Activated naive CD4-positive, alpha-beta T cell treated with anti-CD3 and anti-CD28 coated beads, Interleukin-2, amount 10 ng/mL, durations not matched to agents 7 days and 5 days (primary cell): ENCODE measurements around the gene PER3.

Source experiments
- CTCF ChIA-PET: fragments of 350-600 bp; sonication (Branson Sonifier 250); formaldehyde crosslinking; loops from one replicate; lab custom pipeline; 2021; ENCODE audit warnings: antibody characterized with exemption; lab: Charles Lee
- DNase-seq: peaks from one replicate; pipeline ENCODE4 v3.0.0-alpha.2; 2020
- H3K27ac Mint-ChIP-seq: one replicate; pipeline ENCODE4 v1.8.0; 2021; ENCODE audit warnings: mild to moderate bottlenecking, moderate library complexity, mixed read lengths
- H3K27me3 Mint-ChIP-seq: one replicate; pipeline ENCODE4 v1.8.0; 2021; ENCODE audit warnings: mild to moderate bottlenecking, mixed read lengths
- H3K36me3 Mint-ChIP-seq: one replicate; pipeline ENCODE4 v1.8.0; 2021; ENCODE audit warnings: mixed read lengths
- H3K4me1 Mint-ChIP-seq: one replicate; pipeline ENCODE4 v1.8.0; 2021; ENCODE audit warnings: mixed read lengths
- H3K4me3 Mint-ChIP-seq: one replicate; pipeline ENCODE4 v1.8.0; 2021; ENCODE audit warnings: mild to moderate bottlenecking, moderate library complexity, mixed read lengths
- H3K9me3 Mint-ChIP-seq: one replicate; pipeline ENCODE4 v1.8.0; 2021; ENCODE audit warnings: mixed read lengths

The PER3 gene

GRCh38 chr1:7859406-7859805, 75.3 kb downstream of the PER3 start:
- Mint-ChIP-seq H3K27ac (no peak overlapping the region), H3K36me3 (no peaks in the 10 kb centered on the region), H3K9me3 (no peaks in the 10 kb centered on the region), H3K4me1 (no peaks in the 10 kb centered on the region), H3K27me3 (no peaks in the 10 kb centered on the region), H3K4me3 (no peak overlapping the region)
- CTCF ChIA-PET, result no interaction called here
- DNase-seq, result no peak

GRCh38 chr1:7860130-7860529, 76.0 kb downstream of the PER3 start:
- no peak for DNase-seq
- Mint-ChIP-seq H3K4me1 (no peaks in the 10 kb centered on the region), H3K9me3 (no peaks in the 10 kb centered on the region), H3K27ac (no peak overlapping the region), H3K4me3 (no peak overlapping the region), H3K36me3 (no peaks in the 10 kb centered on the region), H3K27me3 (no peaks in the 10 kb centered on the region)
- CTCF ChIA-PET, result no interaction called here

GRCh38 chr1:7861452-7861851, 77.4 kb downstream of the PER3 start:
- H3K36me3 Mint-ChIP-seq, result no peaks in the 10 kb centered on the region
- no peaks in the 10 kb centered on the region for H3K9me3 Mint-ChIP-seq
- DNase-seq, result no peak
- no peaks in the 10 kb centered on the region for H3K4me1 Mint-ChIP-seq
- no peak overlapping the region for H3K27ac Mint-ChIP-seq
- H3K27me3 Mint-ChIP-seq, result no peaks in the 10 kb centered on the region
- H3K4me3 Mint-ChIP-seq, result no peak overlapping the region
- CTCF ChIA-PET, result no interaction called here

- Mint-ChIP-seq H3K27me3 (no peaks in the 10 kb centered on the region), H3K4me3 (no peak overlapping the region), H3K27ac (no peak overlapping the region), H3K36me3 (no peaks in the 10 kb centered on the region), H3K4me1 (no peaks in the 10 kb centered on the region), H3K9me3 (no peaks in the 10 kb centered on the region)
- DNase-seq, result no peak
- CTCF ChIA-PET, result no interaction called here
These were observed 78.3 kb downstream of the PER3 start for GRCh38 chr1:7862211-7863060.

GRCh38 chr1:7863756-7864328, 79.8 kb downstream of the PER3 start:
- Mint-ChIP-seq H3K4me3 (no peak overlapping the region), H3K9me3 (no peaks in the 10 kb centered on the region), H3K4me1 (no peaks in the 10 kb centered on the region), H3K36me3 (no peaks in the 10 kb centered on the region), H3K27ac (no peak overlapping the region), H3K27me3 (no peaks in the 10 kb centered on the region)
- DNase-seq, result no peak
- CTCF ChIA-PET, result no interaction called here

GRCh38 chr1:7865978-7866377, 81.9 kb downstream of the PER3 start:
- Mint-ChIP-seq H3K27ac (no peak overlapping the region), H3K4me3 (no peak overlapping the region), H3K4me1 (no peaks in the 10 kb centered on the region), H3K36me3 (no peaks in the 10 kb centered on the region), H3K27me3 (no peaks in the 10 kb centered on the region), H3K9me3 (no peaks in the 10 kb centered on the region)
- CTCF ChIA-PET, result no interaction called here
- DNase-seq, result no peak

- H3K27ac Mint-ChIP-seq, result no peak overlapping the region
- no peaks in the 10 kb centered on the region for H3K9me3 Mint-ChIP-seq
- no peak for DNase-seq
- H3K4me1 Mint-ChIP-seq, result no peaks in the 10 kb centered on the region
- H3K36me3 Mint-ChIP-seq, result no peaks in the 10 kb centered on the region
- no peaks in the 10 kb centered on the region for H3K27me3 Mint-ChIP-seq
- CTCF ChIA-PET, result interaction anchor here (0.6 kb wide), 1 partner anchor 978 kb away, joined by 3 read pairs; no protein-coding TSS in a partner anchor
- H3K4me3 Mint-ChIP-seq, result no peak overlapping the region
These were observed 84.1 kb downstream of the PER3 start for GRCh38 chr1:7868070-7868780.

GRCh38 chr1:7869136-7869920, 85.2 kb downstream of the PER3 start:
- DNase-seq, result no peak
- H3K9me3 Mint-ChIP-seq, result no peaks in the 10 kb centered on the region
- H3K4me1 Mint-ChIP-seq, result no peaks in the 10 kb centered on the region
- peaks cover 3% of the 10 kb centered on the region for H3K27me3 Mint-ChIP-seq
- no peak overlapping the region for H3K4me3 Mint-ChIP-seq
- no peak overlapping the region for H3K27ac Mint-ChIP-seq
- no peaks in the 10 kb centered on the region for H3K36me3 Mint-ChIP-seq
- CTCF ChIA-PET, result no interaction called here

- Mint-ChIP-seq H3K9me3 (no peaks in the 10 kb centered on the region), H3K27me3 (peaks cover 4% of the 10 kb centered on the region)
These were observed 87.0 kb downstream of the PER3 start for GRCh38 chr1:7871136-7871535.

GRCh38 chr1:7873801-7874795, 90.0 kb downstream of the PER3 start:
- Mint-ChIP-seq H3K9me3 (peaks cover 8% of the 10 kb centered on the region), H3K36me3 (no peaks in the 10 kb centered on the region), H3K4me3 (no peak overlapping the region), H3K27ac (no peak overlapping the region), H3K27me3 (peaks cover 4% of the 10 kb centered on the region), H3K4me1 (peaks cover 3% of the 10 kb centered on the region)
- CTCF ChIA-PET, result no interaction called here
- no peak for DNase-seq

More at GRCh38 chr1:7871136-7871535, 87.0 kb downstream of the PER3 start:
- CTCF ChIA-PET, result no interaction called here
- Mint-ChIP-seq H3K27ac (no peak overlapping the region), H3K36me3 (no peaks in the 10 kb centered on the region), H3K4me1 (no peaks in the 10 kb centered on the region), H3K4me3 (no peak overlapping the region)
- DNase-seq, result no peak

- Mint-ChIP-seq H3K27me3 (peaks cover 7% of the 10 kb centered on the region), H3K36me3 (no peaks in the 10 kb centered on the region), H3K9me3 (peaks cover 8% of the 10 kb centered on the region), H3K4me3 (no peak overlapping the region), H3K4me1 (peaks cover 3% of the 10 kb centered on the region), H3K27ac (no peak overlapping the region)
- CTCF ChIA-PET, result no interaction called here
- DNase-seq, result no peak
These were observed 93.9 kb downstream of the PER3 start for GRCh38 chr1:7878027-7878426.

- CTCF ChIA-PET, result no interaction called here
- H3K4me1 Mint-ChIP-seq, result peaks cover 3% of the 10 kb centered on the region
- no peaks in the 10 kb centered on the region for H3K36me3 Mint-ChIP-seq
- peaks cover 11% of the 10 kb centered on the region for H3K27me3 Mint-ChIP-seq
- H3K27ac Mint-ChIP-seq, result no peak overlapping the region
- peaks cover 8% of the 10 kb centered on the region for H3K9me3 Mint-ChIP-seq
- no peak overlapping the region for H3K4me3 Mint-ChIP-seq
- DNase-seq, result no peak
These were observed 95.1 kb downstream of the PER3 start for GRCh38 chr1:7879228-7879627.

GRCh38 chr1:7884757-7885156, 100.7 kb downstream of the PER3 start:
- H3K27ac Mint-ChIP-seq, result no peak overlapping the region
- no peaks in the 10 kb centered on the region for H3K9me3 Mint-ChIP-seq
- peaks cover 44% of the 10 kb centered on the region for H3K27me3 Mint-ChIP-seq
- no peak for DNase-seq
- H3K4me3 Mint-ChIP-seq, result no peak overlapping the region
- H3K36me3 Mint-ChIP-seq, result no peaks in the 10 kb centered on the region
- no peaks in the 10 kb centered on the region for H3K4me1 Mint-ChIP-seq
- CTCF ChIA-PET, result no interaction called here
